Measurements from ENCODE around the gene ZNF652. TPM values are rescaled to one million over a fixed set of nuclear protein-coding genes. Genes with fewer than 3 reads are reported as not detected.

Gene ZNF652
- total RNA-seq, 4 donors from 2014 or later, result 58.8 to 124 (median 103) TPM

DNA sequence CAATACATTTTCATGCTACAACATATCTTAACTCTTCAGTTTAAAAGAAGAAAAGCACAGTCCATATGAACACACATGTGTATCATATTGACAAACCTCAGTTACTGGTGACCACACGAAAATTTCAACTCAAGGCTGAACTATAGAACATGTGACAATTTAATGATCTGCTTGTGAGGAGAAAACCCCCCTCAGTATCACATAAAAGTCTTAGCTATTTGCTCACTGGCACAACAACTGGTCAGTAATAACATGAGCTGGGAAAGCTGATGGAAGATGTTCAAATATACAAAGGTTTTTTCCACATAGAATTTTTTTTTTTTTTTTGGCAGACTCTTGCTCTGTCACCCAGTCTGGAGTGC, 19.5 kb downstream of the ZNF652 start:
- WGBS, 2 donors, result 19 to 25% methylated on average over 1 of the region's 1 CpG
- DNase-seq (ENCODE audit: low spot score in 2 of 2), result no peak
- TF ChIP-seq, protein P1, sequence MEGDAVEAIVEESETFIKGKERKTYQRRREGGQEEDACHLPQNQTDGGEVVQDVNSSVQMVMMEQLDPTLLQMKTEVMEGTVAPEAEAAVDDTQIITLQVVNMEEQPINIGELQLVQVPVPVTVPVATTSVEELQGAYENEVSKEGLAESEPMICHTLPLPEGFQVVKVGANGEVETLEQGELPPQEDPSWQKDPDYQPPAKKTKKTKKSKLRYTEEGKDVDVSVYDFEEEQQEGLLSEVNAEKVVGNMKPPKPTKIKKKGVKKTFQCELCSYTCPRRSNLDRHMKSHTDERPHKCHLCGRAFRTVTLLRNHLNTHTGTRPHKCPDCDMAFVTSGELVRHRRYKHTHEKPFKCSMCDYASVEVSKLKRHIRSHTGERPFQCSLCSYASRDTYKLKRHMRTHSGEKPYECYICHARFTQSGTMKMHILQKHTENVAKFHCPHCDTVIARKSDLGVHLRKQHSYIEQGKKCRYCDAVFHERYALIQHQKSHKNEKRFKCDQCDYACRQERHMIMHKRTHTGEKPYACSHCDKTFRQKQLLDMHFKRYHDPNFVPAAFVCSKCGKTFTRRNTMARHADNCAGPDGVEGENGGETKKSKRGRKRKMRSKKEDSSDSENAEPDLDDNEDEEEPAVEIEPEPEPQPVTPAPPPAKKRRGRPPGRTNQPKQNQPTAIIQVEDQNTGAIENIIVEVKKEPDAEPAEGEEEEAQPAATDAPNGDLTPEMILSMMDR (IDR thresholded peaks at IDR 0.05), result no peak
- no peak for TF ChIP-seq POLR2A (IDR thresholded peaks at IDR 0.05)
- intact Hi-C loops (cut with DNase I; ENCODE audit: low total_unique reads), result no loop called here
- no peak overlapping the region for H3K4me3 ChIP-seq (ENCODE audit: low read depth, poor library complexity, severe bottlenecking)

DNA sequence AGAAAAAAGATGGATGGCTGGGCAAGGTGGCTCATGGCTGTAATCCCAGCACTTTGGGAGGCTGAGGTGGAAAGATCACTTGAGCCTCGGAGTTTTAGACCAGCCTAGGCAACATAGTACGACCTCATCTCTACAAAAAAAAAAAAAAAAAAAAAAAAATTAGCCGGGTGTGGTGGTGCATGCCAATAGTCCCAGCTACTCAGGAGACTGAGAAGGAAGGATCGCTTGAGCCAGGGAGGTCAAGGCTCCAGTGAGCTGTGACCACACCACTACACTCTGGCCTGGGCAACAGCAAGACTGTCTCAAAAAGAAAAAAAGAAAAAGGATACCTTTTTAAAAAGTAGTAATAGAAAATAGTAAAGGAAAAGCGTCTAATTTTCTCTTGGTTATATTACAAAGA, 20.7 kb downstream of the ZNF652 start:
- TF ChIP-seq, protein P1 (IDR thresholded peaks at IDR 0.05), result no peak
- no peak for TF ChIP-seq POLR2A (IDR thresholded peaks at IDR 0.05)
- intact Hi-C loops (cut with DNase I; ENCODE audit: low total_unique reads), result no loop called here
- DNase-seq (ENCODE audit: low spot score in 2 of 2), result no peak
- H3K4me3 ChIP-seq (ENCODE audit: low read depth, poor library complexity, severe bottlenecking), result no peak overlapping the region
- WGBS, 2 donors, result 38 to 50% methylated on average over 5 of the region's 5 CpGs

DNA sequence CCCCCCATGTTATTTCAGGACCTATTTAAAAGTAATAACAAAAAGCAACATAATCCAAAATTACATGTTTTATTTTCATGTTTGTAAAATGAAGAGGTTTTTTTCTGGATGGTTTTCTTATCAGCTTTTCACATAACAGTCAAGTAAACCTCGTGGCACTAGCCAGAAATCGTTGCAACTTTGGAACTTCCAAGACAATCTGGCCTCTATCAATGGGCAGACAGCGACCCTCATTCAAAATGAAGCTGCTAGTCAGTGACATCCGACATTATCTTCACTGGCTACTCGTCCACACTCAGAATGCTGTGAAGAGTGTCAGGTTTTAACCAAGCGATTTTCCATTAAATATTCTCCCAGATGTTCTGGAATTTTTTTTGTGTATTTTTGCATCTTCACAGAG, 22.7 kb downstream of the ZNF652 start:
- TF ChIP-seq, protein P1 (IDR thresholded peaks at IDR 0.05), result no peak
- TF ChIP-seq POLR2A (IDR thresholded peaks at IDR 0.05), result no peak
- 82 to 85% methylated on average over 6 of the region's 6 CpGs for WGBS, 2 donors

DNA sequence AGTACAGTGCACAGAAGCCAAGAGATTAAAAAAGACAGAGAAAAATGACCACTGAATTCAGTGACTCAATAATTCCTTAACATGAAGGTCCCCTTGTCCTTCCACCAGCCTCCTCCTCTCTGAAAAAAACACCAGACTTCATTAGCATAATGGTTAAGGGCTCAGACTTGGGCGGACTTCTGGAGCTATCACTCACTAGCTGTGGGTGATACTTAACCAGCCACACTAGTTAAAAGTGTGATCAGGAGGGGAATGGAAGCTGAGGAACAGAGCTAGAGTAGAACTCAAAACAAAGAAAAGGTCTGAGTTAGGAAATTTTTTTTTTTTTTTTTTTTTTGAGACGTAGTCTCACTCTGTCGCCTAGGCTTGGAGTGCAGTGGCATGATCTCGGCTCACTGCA, 23.2 kb downstream of the ZNF652 start:
- no peak overlapping the region for H3K4me3 ChIP-seq (ENCODE audit: low read depth, poor library complexity, severe bottlenecking)
- DNase-seq (ENCODE audit: low spot score in 2 of 2), result no peak
- intact Hi-C loops (cut with DNase I; ENCODE audit: low total_unique reads), result no loop called here
- 84% methylated on average over 4 of the region's 4 CpGs for WGBS, 2 donors
- TF ChIP-seq, protein P1 (IDR thresholded peaks at IDR 0.05), result no peak
- TF ChIP-seq POLR2A (IDR thresholded peaks at IDR 0.05), result no peak

More for the DNA sequence above, 22.7 kb downstream of the ZNF652 start:
- H3K4me3 ChIP-seq (ENCODE audit: low read depth, poor library complexity, severe bottlenecking), result no peak overlapping the region
- DNase-seq (ENCODE audit: low spot score in 2 of 2), result no peak
- intact Hi-C loops (cut with DNase I; ENCODE audit: low total_unique reads), result no loop called here

DNA sequence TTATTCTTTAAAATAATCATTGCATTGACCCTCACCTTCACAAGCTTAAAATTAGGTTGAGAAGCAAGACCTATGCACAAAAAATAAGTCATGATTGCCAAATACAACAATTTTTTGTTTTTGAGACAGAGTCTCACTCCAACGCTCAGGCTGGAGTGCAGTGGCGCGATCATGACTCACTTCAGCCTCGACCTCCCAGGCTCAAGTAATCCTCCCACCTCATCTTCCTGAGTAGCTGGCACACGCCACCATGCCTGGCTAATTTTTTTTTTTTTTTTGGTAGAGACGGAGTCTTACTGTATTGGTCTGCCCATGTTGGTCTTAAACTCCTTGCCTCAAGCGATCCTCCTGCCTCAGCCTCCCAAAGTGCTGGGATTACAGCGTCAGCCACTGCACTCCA, 24.2 kb downstream of the ZNF652 start:
- H3K4me3 ChIP-seq (ENCODE audit: low read depth, poor library complexity, severe bottlenecking), result no peak overlapping the region
- no peak for DNase-seq (ENCODE audit: low spot score in 2 of 2)
- intact Hi-C loops (cut with DNase I; ENCODE audit: low total_unique reads), result no loop called here
- 78 to 81% methylated on average over 8 of the region's 8 CpGs for WGBS, 2 donors
- no peak for TF ChIP-seq POLR2A (IDR thresholded peaks at IDR 0.05)
- TF ChIP-seq, protein P1 (IDR thresholded peaks at IDR 0.05), result no peak

DNA sequence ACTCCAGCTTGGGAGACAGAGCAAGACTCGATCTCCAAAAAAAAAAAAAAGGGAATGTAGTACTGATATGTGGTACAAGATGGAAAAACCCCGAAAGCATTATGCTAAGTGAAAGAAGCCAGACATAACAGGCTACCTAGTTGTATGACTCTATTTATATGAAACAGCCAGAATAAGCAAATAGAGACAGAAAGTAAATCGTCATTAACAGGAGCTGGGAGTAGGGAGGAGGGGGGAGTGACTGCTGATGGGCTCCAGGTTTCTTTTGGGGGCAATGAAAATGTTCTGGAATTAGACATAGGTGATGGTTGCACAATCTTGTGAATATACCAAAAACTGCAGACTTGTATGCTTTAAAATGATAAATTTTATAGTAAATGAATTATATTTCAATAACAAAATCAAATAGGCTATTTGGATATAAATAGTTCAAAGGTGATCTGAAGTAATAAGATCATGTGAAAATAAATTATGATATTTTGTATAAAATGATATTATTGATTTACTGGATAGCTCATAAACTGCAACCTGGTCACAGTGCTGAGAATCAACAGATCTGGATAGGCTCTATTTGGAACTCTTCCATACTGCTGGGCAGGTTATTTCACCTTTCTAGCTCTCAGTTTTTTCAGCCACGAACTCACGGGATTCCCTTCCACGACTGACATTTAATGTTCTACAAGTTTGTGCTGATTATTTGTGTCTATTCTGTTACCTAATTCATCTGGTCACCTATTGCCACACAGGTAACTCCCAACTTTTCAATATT, 27.1 kb downstream of the ZNF652 start:
- intact Hi-C loops (cut with DNase I; ENCODE audit: low total_unique reads), result no loop called here
- 53 to 63% methylated on average over 6 of the region's 6 CpGs for WGBS, 2 donors
- H3K4me3 ChIP-seq (ENCODE audit: low read depth, poor library complexity, severe bottlenecking), result no peak overlapping the region
- TF ChIP-seq POLR2A (IDR thresholded peaks at IDR 0.05), result no peak
- TF ChIP-seq, protein P1 (IDR thresholded peaks at IDR 0.05), result no peak
- no peak for DNase-seq (ENCODE audit: low spot score in 2 of 2)

All from lower leg skin (tissue), 4 donors.